ENCODE data around the gene SLC4A1. TPM values are rescaled to one million over a fixed set of nuclear protein-coding genes. Genes with fewer than 3 reads are reported as not detected.

Gene SLC4A1
- total RNA-seq, 1 donor from 2014 or later = not detected

- no peak overlapping the region for H3K4me3 ChIP-seq (ENCODE audit: low read depth, low read length)
- TF ChIP-seq CTCF (IDR thresholded peaks at IDR 0.05; ENCODE audit: insufficient read depth, low read length, poor library complexity, severe bottlenecking) = no peak
- DNase-seq (ENCODE audit: low read depth) = no peak
- no peaks in the 10 kb centered on the region for H3K36me3 ChIP-seq (ENCODE audit: control insufficient read depth, insufficient read depth, low read length)
- peaks cover 3% of the 10 kb centered on the region for H3K27me3 ChIP-seq (ENCODE audit: control insufficient read depth, insufficient read depth, low read length)
Measured at GRCh38 chr17:44297975-44298374, 30.0 kb upstream of the SLC4A1 start.

DNA sequence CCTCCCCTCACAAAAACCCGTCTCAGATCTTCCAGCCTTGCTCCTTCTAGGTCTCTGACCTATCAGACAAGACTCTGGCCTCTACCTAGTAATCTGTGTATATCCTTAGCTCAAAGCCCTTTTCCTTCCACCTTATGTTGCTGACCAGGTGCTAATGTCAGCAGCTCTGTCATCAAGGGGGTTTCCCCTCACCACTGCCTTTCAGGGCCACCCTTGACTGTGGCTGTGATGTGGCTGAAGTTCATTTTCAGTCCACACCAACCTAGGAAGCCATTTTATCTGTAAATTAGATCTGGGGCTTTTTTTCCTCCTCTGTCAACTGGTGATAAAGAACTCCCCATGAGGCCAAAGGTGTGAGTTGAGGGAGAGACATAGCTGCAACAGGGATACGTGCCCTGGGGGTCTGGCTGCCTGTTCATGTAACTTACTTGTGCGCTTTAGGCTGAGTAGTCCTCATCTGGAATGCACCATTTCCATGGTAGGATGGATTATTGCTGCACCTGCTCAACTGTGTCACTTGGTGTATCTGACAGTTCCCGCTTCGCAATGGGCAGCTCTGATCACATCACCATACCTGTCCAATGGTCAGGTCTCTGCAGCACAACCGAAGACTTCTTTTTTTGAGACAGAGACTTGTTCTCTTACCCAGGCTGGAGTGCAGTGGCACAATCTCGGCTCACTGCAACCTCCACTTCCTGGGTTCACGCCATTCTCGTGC is 25.7 kb upstream of the SLC4A1 start:
- no peak for TF ChIP-seq CTCF (IDR thresholded peaks at IDR 0.05; ENCODE audit: insufficient read depth, low read length, poor library complexity, severe bottlenecking)
- Histone ChIP-seq H3K36me3 (ENCODE audit: control insufficient read depth, insufficient read depth, low read length) (no peaks in the 10 kb centered on the region), H3K27me3 (ENCODE audit: control insufficient read depth, insufficient read depth, low read length) (peaks cover 3% of the 10 kb centered on the region), H3K4me3 (ENCODE audit: low read depth, low read length) (no peak overlapping the region)
- no peak for DNase-seq (ENCODE audit: low read depth)

- TF ChIP-seq CTCF (IDR thresholded peaks at IDR 0.05; ENCODE audit: insufficient read depth, low read length, poor library complexity, severe bottlenecking) = no peak
- H3K27me3 ChIP-seq (ENCODE audit: control insufficient read depth, insufficient read depth, low read length) = no peaks in the 10 kb centered on the region
- no peak for DNase-seq (ENCODE audit: low read depth)
- H3K4me3 ChIP-seq (ENCODE audit: low read depth, low read length) = no peak overlapping the region
- no peaks in the 10 kb centered on the region for H3K36me3 ChIP-seq (ENCODE audit: control insufficient read depth, insufficient read depth, low read length)
Measured at GRCh38 chr17:44287651-44288050, 19.7 kb upstream of the SLC4A1 start.

DNA sequence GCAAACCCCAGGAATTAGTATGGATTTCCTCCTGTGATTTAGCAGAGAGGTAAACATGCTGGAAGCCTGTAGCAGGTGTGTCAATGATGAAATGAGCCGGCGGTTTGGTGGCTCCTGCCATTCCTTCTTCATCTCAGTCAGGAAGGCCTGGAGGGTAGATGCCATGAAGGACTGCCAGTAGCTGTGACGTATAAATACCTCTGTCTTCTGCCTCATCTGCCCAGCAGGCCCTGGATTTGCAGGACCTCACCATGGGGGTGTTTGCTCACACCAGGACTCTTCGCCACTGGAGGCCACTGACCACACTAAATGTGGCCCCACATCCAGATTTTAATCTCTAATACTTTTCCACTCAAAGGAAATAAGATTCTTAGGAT is 16.1 kb upstream of the SLC4A1 start:
- H3K4me3 ChIP-seq (ENCODE audit: low read depth, low read length) = no peak overlapping the region
- no peak for TF ChIP-seq CTCF (IDR thresholded peaks at IDR 0.05; ENCODE audit: insufficient read depth, low read length, poor library complexity, severe bottlenecking)
- no peaks in the 10 kb centered on the region for H3K27me3 ChIP-seq (ENCODE audit: control insufficient read depth, insufficient read depth, low read length)
- no peaks in the 10 kb centered on the region for H3K36me3 ChIP-seq (ENCODE audit: control insufficient read depth, insufficient read depth, low read length)
- no peak for DNase-seq (ENCODE audit: low read depth)

GRCh38 chr17:44283344-44284023 is 15.5 kb upstream of the SLC4A1 start:
- no peaks in the 10 kb centered on the region for H3K27me3 ChIP-seq (ENCODE audit: control insufficient read depth, insufficient read depth, low read length)
- no peak for TF ChIP-seq CTCF (IDR thresholded peaks at IDR 0.05; ENCODE audit: insufficient read depth, low read length, poor library complexity, severe bottlenecking)
- no peaks in the 10 kb centered on the region for H3K36me3 ChIP-seq (ENCODE audit: control insufficient read depth, insufficient read depth, low read length)
- no peak overlapping the region for H3K4me3 ChIP-seq (ENCODE audit: low read depth, low read length)
- no peak for DNase-seq (ENCODE audit: low read depth)

Data from kidney epithelial cell (primary cell).